ENCODE measurements around the gene PALM. TPM values are rescaled to one million over a fixed set of nuclear protein-coding genes. Genes with fewer than 3 reads are reported as not detected.

Gene PALM
- total RNA-seq, 1 experiment from 2014 or later, result 14.4 TPM

DNA sequence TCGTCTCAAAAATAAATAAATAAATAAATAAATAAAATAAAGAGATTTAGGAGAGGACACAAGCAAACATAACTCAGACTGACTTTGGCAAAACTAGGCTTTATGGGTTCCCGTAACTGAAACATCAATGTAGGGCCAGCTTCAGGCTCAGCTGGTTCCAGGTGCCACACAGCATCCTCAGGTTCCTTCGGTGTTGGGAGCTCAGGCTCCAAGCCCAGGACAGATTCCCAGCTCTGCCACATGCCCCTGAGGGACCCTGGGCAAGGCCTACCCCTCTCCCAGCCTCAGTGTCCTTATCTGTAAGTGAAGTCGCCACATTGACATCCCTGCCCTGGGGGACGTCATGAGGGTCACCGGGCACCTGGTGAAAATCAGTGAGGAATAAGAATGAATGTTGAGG is 60.9 kb downstream of the PALM start:
- CTCF ChIA-PET, result interaction anchor here (0.6 to 0.7 kb wide), 2 partner anchors 79 to 190 kb away, joined by 3 to 7 read pairs; no protein-coding TSS in a partner anchor
- in situ Hi-C loops (cut with HindIII; ENCODE audit: low pct_unique_long_range_greater_than_20kb, low sequenced_read_pairs), result no loop called here
- Histone ChIP-seq H3K36me3 (ENCODE audit: control insufficient read depth, insufficient read depth, low read length) (no peaks in the 10 kb centered on the region), H3K27me3 (ENCODE audit: control insufficient read depth, insufficient read depth, low read length) (no peaks in the 10 kb centered on the region), H3K27ac (ENCODE audit: low read length) (no peak overlapping the region), H3K4me1 (ENCODE audit: control insufficient read depth, insufficient read depth, low read length) (peaks cover 6% of the 10 kb centered on the region), H3K4me3 (ENCODE audit: low read depth in 2 of 2, low read length in 2 of 2) (no peak overlapping the region), H3K9me3 (ENCODE audit: control insufficient read depth, insufficient read depth, low read depth, low read length) (no peaks in the 10 kb centered on the region)
- ATAC-seq (no peak), DNase-seq (ENCODE audit: low read depth, low spot score) (no peak)
- POLR2A ChIA-PET, result no interaction called here
- intact Hi-C loops (cut with micrococcal nuclease; ENCODE audit: unreplicated experiment), result loop anchor here (10.0 kb wide), 1 partner anchor 145 kb away; the partner anchor contains the start of genes KISS1R and R3HDM4
- BruUV-seq (replicated peaks), result no TSS peak
- TF ChIP-seq SIN3A (IDR thresholded peaks at IDR 0.05; ENCODE audit: borderline replicate concordance, insufficient read depth, low read depth, low read length) (no peak), TCF7L2 (IDR thresholded peaks at IDR 0.05; ENCODE audit: low read depth, low read length) (no peak), POLR2AphosphoS5 (IDR thresholded peaks at IDR 0.05; ENCODE audit: low read depth, low read length) (no peak)
- TF ChIP-seq, protein P1, sequence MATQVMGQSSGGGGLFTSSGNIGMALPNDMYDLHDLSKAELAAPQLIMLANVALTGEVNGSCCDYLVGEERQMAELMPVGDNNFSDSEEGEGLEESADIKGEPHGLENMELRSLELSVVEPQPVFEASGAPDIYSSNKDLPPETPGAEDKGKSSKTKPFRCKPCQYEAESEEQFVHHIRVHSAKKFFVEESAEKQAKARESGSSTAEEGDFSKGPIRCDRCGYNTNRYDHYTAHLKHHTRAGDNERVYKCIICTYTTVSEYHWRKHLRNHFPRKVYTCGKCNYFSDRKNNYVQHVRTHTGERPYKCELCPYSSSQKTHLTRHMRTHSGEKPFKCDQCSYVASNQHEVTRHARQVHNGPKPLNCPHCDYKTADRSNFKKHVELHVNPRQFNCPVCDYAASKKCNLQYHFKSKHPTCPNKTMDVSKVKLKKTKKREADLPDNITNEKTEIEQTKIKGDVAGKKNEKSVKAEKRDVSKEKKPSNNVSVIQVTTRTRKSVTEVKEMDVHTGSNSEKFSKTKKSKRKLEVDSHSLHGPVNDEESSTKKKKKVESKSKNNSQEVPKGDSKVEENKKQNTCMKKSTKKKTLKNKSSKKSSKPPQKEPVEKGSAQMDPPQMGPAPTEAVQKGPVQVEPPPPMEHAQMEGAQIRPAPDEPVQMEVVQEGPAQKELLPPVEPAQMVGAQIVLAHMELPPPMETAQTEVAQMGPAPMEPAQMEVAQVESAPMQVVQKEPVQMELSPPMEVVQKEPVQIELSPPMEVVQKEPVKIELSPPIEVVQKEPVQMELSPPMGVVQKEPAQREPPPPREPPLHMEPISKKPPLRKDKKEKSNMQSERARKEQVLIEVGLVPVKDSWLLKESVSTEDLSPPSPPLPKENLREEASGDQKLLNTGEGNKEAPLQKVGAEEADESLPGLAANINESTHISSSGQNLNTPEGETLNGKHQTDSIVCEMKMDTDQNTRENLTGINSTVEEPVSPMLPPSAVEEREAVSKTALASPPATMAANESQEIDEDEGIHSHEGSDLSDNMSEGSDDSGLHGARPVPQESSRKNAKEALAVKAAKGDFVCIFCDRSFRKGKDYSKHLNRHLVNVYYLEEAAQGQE (IDR thresholded peaks at IDR 0.05; ENCODE audit: insufficient read depth in 1 of 2, low read depth in 2 of 2, low read length in 1 of 2), result no peak
- TF ChIP-seq, protein P2, sequence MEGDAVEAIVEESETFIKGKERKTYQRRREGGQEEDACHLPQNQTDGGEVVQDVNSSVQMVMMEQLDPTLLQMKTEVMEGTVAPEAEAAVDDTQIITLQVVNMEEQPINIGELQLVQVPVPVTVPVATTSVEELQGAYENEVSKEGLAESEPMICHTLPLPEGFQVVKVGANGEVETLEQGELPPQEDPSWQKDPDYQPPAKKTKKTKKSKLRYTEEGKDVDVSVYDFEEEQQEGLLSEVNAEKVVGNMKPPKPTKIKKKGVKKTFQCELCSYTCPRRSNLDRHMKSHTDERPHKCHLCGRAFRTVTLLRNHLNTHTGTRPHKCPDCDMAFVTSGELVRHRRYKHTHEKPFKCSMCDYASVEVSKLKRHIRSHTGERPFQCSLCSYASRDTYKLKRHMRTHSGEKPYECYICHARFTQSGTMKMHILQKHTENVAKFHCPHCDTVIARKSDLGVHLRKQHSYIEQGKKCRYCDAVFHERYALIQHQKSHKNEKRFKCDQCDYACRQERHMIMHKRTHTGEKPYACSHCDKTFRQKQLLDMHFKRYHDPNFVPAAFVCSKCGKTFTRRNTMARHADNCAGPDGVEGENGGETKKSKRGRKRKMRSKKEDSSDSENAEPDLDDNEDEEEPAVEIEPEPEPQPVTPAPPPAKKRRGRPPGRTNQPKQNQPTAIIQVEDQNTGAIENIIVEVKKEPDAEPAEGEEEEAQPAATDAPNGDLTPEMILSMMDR (IDR thresholded peaks at IDR 0.05), result no peak

DNA sequence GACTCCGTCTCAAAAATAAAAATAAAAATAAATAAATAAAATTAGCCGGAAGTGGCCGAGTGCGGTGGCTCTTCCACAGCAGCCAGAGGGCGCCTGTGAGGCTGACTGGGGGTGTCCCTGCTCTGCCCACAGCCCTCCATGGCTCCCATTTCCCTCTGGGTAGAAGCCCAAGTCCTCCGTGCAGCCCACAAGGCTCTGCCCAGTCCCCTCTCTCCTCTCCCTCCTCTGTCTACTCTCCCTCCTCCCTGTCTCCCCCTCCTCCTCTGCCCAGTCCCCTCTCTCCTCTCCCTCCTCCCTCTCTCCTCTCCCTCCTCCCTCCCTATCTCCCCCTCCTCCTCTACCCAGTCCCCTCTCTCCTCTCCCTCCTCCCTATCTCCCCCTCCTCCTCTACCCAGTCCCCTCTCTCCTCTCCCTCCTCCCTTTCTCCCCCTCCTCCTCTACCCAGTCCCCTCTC is 62.6 kb downstream of the PALM start:
- H3K36me3 ChIP-seq (ENCODE audit: control insufficient read depth, insufficient read depth, low read length), result no peaks in the 10 kb centered on the region
- no peak overlapping the region for H3K4me3 ChIP-seq (ENCODE audit: low read depth in 2 of 2, low read length in 2 of 2)
- peak; percentile 82 for ATAC-seq
- ChIA-PET CTCF (no interaction called here), POLR2A (no interaction called here)
- DNase-seq (ENCODE audit: low read depth, low spot score), result no peak
- no peaks in the 10 kb centered on the region for H3K9me3 ChIP-seq (ENCODE audit: control insufficient read depth, insufficient read depth, low read depth, low read length)
- TF ChIP-seq POLR2AphosphoS5 (IDR thresholded peaks at IDR 0.05; ENCODE audit: low read depth, low read length) (no peak), SIN3A (IDR thresholded peaks at IDR 0.05; ENCODE audit: borderline replicate concordance, insufficient read depth, low read depth, low read length) (no peak), TCF7L2 (IDR thresholded peaks at IDR 0.05; ENCODE audit: low read depth, low read length) (no peak)
- TF ChIP-seq, protein P1 (IDR thresholded peaks at IDR 0.05; ENCODE audit: insufficient read depth in 1 of 2, low read depth in 2 of 2, low read length in 1 of 2), result no peak
- TF ChIP-seq, protein P2 (IDR thresholded peaks at IDR 0.05), result no peak; the same call in 1 of the 2 replicates
- peaks cover 6% of the 10 kb centered on the region for H3K4me1 ChIP-seq (ENCODE audit: control insufficient read depth, insufficient read depth, low read length)
- H3K27me3 ChIP-seq (ENCODE audit: control insufficient read depth, insufficient read depth, low read length), result no peaks in the 10 kb centered on the region
- BruUV-seq (replicated peaks), result no TSS peak
- intact Hi-C loops (cut with micrococcal nuclease; ENCODE audit: unreplicated experiment), result loop anchor here (10.0 kb wide), 1 partner anchor 143 kb away; the partner anchor contains the start of genes KISS1R and R3HDM4
- in situ Hi-C loops (cut with HindIII; ENCODE audit: low pct_unique_long_range_greater_than_20kb, low sequenced_read_pairs), result no loop called here
- no peak overlapping the region for H3K27ac ChIP-seq (ENCODE audit: low read length)
